ENCODE results near the gene HDAC6.

- no peak for TF ChIP-seq POLR2A (IDR thresholded peaks at IDR 0.05)
- no peak for TF ChIP-seq CTCF (IDR thresholded peaks at IDR 0.05 in 8 of 11, conservative IDR thresholded peaks at IDR 0.05 in 3 of 11)
Observed at GRCh38 chrX:48834383-48834709, 32.5 kb downstream of the HDAC6 start.

Measured in spleen (tissue), 7 donors.